Astrocyte of the cerebellum (primary cell): Measurements from ENCODE around the gene TMEM244.
"Not testable (repeated sequence)": the region's sequence is repeated elsewhere in the genome, so short reads cannot be mapped to it uniquely, and the experiment has no call there.

Experiments used
- DNase-seq: peaks from one replicate; pipeline ENCODE4 v3.0.0-alpha.2; 2011; ENCODE audit warnings: low read depth
- H3K4me3 ChIP-seq: 2 replicates; pipeline ENCODE4 v1.5.1; 2011; ENCODE audit warnings: mild to moderate bottlenecking, low read depth, low read length, moderate library complexity
- in situ Hi-C: cut with HindIII; loops from 2 replicates; pipeline ENCODE4 v1.10.0; 2017; ENCODE audit warnings: low sequenced_read_pairs
- TF ChIP-seq, protein P1 (sequence below): IDR thresholded peaks from 2 replicates; pipeline ENCODE4 v1.5.1; 2012; ENCODE audit warnings: low read length, low read depth, moderate library complexity, mild to moderate bottlenecking; ENCODE audit errors: missing control alignments

Gene TMEM244

DNA sequence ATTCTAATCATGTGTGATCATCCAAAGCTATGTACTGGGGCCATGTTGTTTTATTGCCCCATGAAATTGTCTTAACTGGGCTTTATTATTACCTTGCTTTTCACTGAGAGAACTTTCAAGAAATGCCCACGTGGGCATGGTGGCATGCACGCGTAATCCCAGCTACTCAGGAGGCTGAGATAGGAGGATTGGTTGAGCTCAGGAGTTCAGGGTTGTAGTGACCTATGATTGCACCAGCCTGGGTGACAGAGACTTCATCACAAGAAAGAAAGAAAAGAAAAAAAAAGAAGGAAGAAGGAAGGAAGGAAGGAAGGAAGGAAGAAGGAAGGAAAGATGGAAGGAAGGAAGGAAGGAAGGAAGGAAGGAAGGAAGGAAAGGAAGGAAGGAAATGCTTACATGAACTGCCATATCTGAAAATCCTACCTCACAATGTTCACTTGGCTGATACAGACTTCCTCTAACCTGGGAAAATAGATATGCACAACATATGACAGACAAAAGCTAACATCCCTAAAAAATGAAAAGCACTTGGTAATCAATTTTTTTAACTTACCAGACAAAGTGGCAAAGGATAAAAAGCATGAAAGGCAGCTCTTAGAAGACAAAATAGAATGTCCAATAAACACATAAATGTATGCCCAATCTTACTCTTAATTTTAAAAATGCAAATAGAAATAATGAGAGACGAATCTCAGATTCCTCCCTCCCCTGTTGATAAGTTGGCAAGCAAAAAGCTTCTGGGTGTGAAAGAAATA lies 25.5 kb upstream of the TMEM244 start:
- no peak overlapping the region for H3K4me3 ChIP-seq
- TF ChIP-seq, protein P1, sequence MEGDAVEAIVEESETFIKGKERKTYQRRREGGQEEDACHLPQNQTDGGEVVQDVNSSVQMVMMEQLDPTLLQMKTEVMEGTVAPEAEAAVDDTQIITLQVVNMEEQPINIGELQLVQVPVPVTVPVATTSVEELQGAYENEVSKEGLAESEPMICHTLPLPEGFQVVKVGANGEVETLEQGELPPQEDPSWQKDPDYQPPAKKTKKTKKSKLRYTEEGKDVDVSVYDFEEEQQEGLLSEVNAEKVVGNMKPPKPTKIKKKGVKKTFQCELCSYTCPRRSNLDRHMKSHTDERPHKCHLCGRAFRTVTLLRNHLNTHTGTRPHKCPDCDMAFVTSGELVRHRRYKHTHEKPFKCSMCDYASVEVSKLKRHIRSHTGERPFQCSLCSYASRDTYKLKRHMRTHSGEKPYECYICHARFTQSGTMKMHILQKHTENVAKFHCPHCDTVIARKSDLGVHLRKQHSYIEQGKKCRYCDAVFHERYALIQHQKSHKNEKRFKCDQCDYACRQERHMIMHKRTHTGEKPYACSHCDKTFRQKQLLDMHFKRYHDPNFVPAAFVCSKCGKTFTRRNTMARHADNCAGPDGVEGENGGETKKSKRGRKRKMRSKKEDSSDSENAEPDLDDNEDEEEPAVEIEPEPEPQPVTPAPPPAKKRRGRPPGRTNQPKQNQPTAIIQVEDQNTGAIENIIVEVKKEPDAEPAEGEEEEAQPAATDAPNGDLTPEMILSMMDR = no peak
- DNase-seq = no peak
- in situ Hi-C loops = no loop called here

DNA sequence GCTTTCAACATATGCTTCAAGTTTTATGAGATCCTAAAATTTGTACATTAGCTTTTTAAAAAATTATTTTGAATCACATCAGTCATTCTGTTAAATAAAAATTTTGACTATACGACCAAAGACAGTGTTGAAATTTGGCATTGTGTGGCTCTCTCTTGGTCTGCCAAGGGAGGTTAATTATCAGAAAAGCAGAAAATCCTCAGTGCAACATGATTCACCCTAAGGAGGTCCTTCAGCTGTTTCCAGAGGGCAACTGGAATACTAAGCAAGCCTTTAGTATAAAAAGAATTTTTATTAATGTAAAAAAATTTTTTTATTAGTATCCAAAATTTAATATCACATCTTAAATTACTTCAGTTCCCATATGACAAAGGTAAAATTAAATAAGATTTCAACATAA lies 23.1 kb upstream of the TMEM244 start:
- DNase-seq = no peak
- H3K4me3 ChIP-seq = no peak overlapping the region
- in situ Hi-C loops = no loop called here
- TF ChIP-seq, protein P1 = no peak

DNA sequence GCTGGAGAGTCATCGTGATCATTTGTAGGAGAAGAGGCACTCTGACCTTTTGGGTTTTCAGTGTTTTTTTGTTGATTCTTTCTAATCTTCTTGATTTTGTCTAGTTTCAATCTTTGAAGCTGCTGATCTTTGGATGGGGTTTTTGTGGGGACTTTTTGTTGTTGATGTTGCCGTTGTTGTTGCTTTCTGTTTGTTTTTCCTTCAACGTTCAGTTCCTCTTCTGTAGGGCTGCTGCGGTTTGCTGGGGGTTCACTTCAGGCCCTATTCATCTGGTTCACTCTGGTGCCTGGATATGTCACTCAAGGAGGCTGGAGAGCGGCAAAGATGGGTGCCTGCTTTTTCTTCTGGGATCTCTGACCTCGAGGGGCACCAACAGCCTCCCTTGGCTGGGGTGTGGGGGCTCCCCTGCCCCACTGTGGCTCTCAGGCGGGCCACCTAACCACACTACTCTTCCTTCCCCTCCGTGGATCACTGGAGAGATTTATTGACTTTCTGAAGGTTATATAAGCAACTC lies 21.5 kb upstream of the TMEM244 start:
- in situ Hi-C loops = no loop called here
- no peak overlapping the region for H3K4me3 ChIP-seq
- TF ChIP-seq, protein P1 = no peak
- DNase-seq = no peak

DNA sequence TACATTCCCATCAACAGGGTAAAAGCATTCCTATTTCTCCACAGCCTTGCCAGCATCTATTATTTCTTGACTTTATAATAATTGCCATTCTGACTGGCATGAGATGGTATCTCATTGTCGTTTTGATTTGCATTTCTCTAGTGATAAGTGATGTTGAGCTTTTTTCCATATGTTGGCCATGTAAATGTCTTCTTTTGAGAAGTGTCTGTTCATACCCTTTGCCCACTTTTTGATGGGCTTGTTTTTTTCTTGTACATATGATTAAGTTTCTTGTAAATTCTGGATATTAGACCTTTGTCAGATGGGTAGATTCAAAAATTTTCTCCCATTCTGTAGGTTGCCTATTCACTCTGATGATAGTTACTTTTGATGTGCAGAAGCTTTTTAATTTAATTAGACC lies 16.8 kb upstream of the TMEM244 start:
- H3K4me3 ChIP-seq, in situ Hi-C loops, DNase-seq: not testable (repeated sequence)

DNA sequence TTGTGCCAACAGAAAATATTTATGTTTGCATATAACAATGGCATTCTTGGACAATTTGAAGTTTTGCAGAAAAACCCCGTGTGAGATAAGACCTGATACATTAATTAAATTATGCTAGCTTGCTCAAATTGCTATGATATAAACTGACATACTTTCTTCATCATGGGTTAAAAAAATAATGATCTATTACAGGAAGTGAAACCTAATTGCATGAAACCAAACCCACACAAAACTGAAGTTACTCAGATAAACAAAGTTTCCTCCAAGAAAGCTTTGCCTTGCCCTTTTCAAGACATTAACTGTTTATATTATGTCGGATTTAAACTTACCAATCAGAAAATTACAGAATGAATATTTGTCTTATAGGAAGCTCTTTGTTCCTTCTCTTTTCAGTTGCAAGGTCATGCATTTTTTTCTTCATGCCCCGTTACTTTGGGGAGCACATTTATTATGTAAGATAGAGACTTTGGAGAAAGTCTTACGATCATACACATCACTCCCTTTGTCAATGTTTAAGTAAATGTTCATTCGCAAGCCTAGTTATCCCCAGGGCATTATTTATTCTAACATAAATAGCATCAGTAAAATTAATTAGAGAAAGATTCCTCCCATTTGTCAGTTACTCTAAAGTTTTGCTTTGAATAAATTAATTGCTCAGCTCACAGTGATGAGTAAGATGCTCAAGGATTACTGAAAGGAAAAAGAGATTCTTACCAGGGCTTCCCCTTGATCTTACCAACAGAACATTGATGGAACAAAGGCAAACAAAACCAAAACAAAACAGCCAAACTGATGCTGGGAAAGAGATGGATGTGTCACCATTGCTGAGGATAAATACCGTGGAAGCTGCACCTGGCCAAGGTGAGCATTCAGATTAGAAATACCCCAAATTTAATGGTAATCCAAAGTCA lies 14.8 kb upstream of the TMEM244 start:
- TF ChIP-seq, protein P1 = no peak
- H3K4me3 ChIP-seq = no peak overlapping the region
- no peak for DNase-seq
- in situ Hi-C loops = no loop called here

DNA sequence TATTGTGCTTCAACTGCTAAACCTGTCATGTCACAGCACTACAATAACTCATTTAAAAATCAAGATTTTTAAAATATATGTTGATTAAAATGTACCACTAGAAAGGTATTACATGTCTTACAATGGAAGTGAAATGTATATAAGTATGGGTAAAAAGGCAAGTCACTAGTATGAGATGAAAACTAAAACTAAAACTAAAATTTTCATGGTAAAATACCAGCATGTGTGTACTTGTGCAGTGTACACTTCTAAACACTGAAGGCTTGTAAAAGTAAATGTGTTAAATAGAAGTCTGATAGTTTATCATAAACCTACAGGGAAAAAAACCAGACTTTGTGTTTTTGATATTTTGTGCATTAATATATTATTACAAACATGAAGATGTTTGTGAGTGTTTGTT lies 13.7 kb upstream of the TMEM244 start:
- TF ChIP-seq, protein P1 = no peak
- DNase-seq = no peak
- no peak overlapping the region for H3K4me3 ChIP-seq
- in situ Hi-C loops = no loop called here
